Spleen (tissue), 11 donors: ENCODE data around the gene TM9SF3. TPM values are rescaled to one million over a fixed set of nuclear protein-coding genes. Genes with fewer than 3 reads are reported as not detected.

Source experiments
- DNase-seq: peaks from one replicate; pipeline ENCODE4 v3.0.0-alpha.2; 2020
- H3K27ac ChIP-seq, 8 donors: fragments of 200-600 bp; sonication (generic) in 7 of 8; 1 replicate in 4 of 8; 2 replicates in 4 of 8; pipeline versions ENCODE4 v1.5.0 to v1.8.0; 2016 to 2021; ENCODE audit warnings: inconsistent platforms in 4 of 8, mild to moderate bottlenecking in 4 of 8, moderate library complexity in 1 of 8
- H3K27me3 ChIP-seq, 7 donors: fragments of 200-600 bp; sonication (generic) in 6 of 7; replicated peaks in 1 of 7; 1 replicate in 4 of 7; 2 replicates in 3 of 7; pipeline versions ENCODE4 v1.5.0 to v1.8.0; 2016 to 2021; ENCODE audit warnings: inconsistent platforms in 3 of 7, mild to moderate bottlenecking in 1 of 7
- H3K36me3 ChIP-seq, 6 donors: fragments of 200-600 bp; sonication (generic) in 5 of 6; 1 replicate in 4 of 6; 2 replicates in 2 of 6; pipeline versions ENCODE4 v1.5.0 to v1.8.0; 2016 to 2021; ENCODE audit warnings: inconsistent platforms in 2 of 6
- H3K4me1 ChIP-seq, 6 donors: fragments of 200-600 bp; sonication (generic) in 5 of 6; 1 replicate in 3 of 6; 2 replicates in 3 of 6; pipeline versions ENCODE4 v1.5.0 to v1.8.0; 2016 to 2021; ENCODE audit warnings: inconsistent platforms in 3 of 6
- H3K4me3 ChIP-seq, 8 donors: fragments of 200-600 bp; sonication (generic) in 7 of 8; 1 replicate in 4 of 8; 2 replicates in 4 of 8; pipeline versions ENCODE4 v1.5.0 to v1.8.0; 2016 to 2021; ENCODE audit warnings: inconsistent platforms in 4 of 8, mild to moderate bottlenecking in 4 of 8, moderate library complexity in 2 of 8
- H3K9me3 ChIP-seq, 8 donors: fragments of 200-600 bp; sonication (generic) in 7 of 8; 1 replicate in 4 of 8; 2 replicates in 4 of 8; pipeline versions ENCODE4 v1.5.0 to v1.8.0; 2016 to 2021; ENCODE audit warnings: inconsistent platforms in 4 of 8
- CTCF ChIP-seq, 11 experiments: fragments of 200-600 bp in 7 of 11; fragments of 450-650 bp in 4 of 11; sonication (generic) in 4 of 11; IDR thresholded peaks in 8 of 11; conservative IDR thresholded peaks in 3 of 11; 1 replicate in 7 of 11; 2 replicates in 4 of 11; pipeline versions ENCODE4 v1.4.0 to v1.8.0; 2016 to 2021; ENCODE audit warnings: antibody characterized with exemption in 11 of 11, inconsistent platforms in 4 of 11, mild to moderate bottlenecking in 1 of 11
- POLR2A ChIP-seq, 3 donors: fragments of 450-650 bp; IDR thresholded peaks; one replicate each; pipeline ENCODE4 v1.5.1; 2017; ENCODE audit warnings: antibody characterized with exemption in 3 of 3, mild to moderate bottlenecking in 1 of 3
- POLR2AphosphoS5 ChIP-seq, 3 donors: sonication (generic); formaldehyde crosslinking; IDR thresholded peaks; one replicate each; pipeline ENCODE4 v1.5.1; 2017; ENCODE audit warnings: antibody characterized with exemption in 3 of 3
- WGBS, 5 donors: extraction: QIAGEN DNeasy Blood & Tissue Kit in 3 of 5; methylation state at CpG; one replicate each; pipeline versions ENCODE4 v1.1.5 to v1.1.7; 2013 to 2018; 5-methylcytosine and 5-hydroxymethylcytosine counted together
- intact Hi-C: fragments of 100-400 bp; cut with DNase I; formaldehyde crosslinking; loops from one replicate; pipeline ENCODE4 v1.15.0; 2023; ENCODE audit warnings: low total_unique reads
- polyA plus RNA-seq, 3 donors: library from polyadenylated mRNA; stranded (reverse); fragments of 200-250 nt; gene quantifications; one replicate each; pipeline ENCODE4 v1.2.1, GENCODE V29; 2013
- total RNA-seq, 7 donors: library from RNA; depleted of rRNA in 3 of 7; stranded (reverse); fragments of >200 nt in 3 of 7; fragmentation: NEBNext Ultra II Directional in 4 of 7; extraction: Animal tissue kit (Norgen Biotek cat#: 25700) in 4 of 7; gene quantifications; one replicate each; pipeline versions ENCODE4 v1.1.0 to v1.2.1, GENCODE V29; 2016 to 2021
- donor health status: healthy with polysubstance abuse.
- donor health status: DM: no; HTN: no; CAD: no; lungs with moderate emphysema.
- donor health status: DM: no; HTN: no; CAD: no.
- donor health status: Bipolar disorder and iron deficiency.
- donor health status: healthy.
- donor health status: DM: no; HTN: no; CAD: no.
- donor health status: DM: yes; HTN: yes; CAD: no.

The TM9SF3 gene
- total and polyA plus RNA-seq, 10 donors: 13.2 to 107 (median 76.7) TPM

- intact Hi-C loops: no loop called here
- H3K36me3 ChIP-seq: no peaks in the 10 kb centered on the region
- TF ChIP-seq CTCF (IDR thresholded peaks at IDR 0.05 in 8 of 11, conservative IDR thresholded peaks at IDR 0.05 in 3 of 11) (no peak), POLR2A (IDR thresholded peaks at IDR 0.05) (no peak), POLR2AphosphoS5 (IDR thresholded peaks at IDR 0.05) (no peak)
- no peak overlapping the region for H3K4me3 ChIP-seq
- no peaks in the 10 kb centered on the region for H3K27me3 ChIP-seq
- 80 to 89% (median 83%) methylated on average over 4 of the region's 4 CpGs for WGBS, 5 donors
- H3K27ac ChIP-seq: no peak overlapping the region
- H3K4me1 ChIP-seq: no peaks in the 10 kb centered on the region
- DNase-seq: no peak
- no peaks in the 10 kb centered on the region for H3K9me3 ChIP-seq
Measured at GRCh38 chr10:96494694-96495093, 92.1 kb downstream of the TM9SF3 start.

- no peak overlapping the region for H3K27ac ChIP-seq
- no peaks in the 10 kb centered on the region for H3K4me1 ChIP-seq
- intact Hi-C loops: no loop called here
- no peaks in the 10 kb centered on the region for H3K36me3 ChIP-seq
- no peaks in the 10 kb centered on the region for H3K27me3 ChIP-seq
- no peak overlapping the region for H3K4me3 ChIP-seq
- TF ChIP-seq POLR2A (IDR thresholded peaks at IDR 0.05) (no peak), CTCF (IDR thresholded peaks at IDR 0.05 in 8 of 11, conservative IDR thresholded peaks at IDR 0.05 in 3 of 11) (no peak), POLR2AphosphoS5 (IDR thresholded peaks at IDR 0.05) (no peak)
- no peak for DNase-seq
- H3K9me3 ChIP-seq: no peaks in the 10 kb centered on the region
- WGBS, 5 donors: 82 to 91% (median 90%) methylated on average over 11 to 12 of the region's 12 CpGs
Measured at GRCh38 chr10:96493871-96494525, 92.8 kb downstream of the TM9SF3 start.

GRCh38 chr10:96493254-96493653 is 93.6 kb downstream of the TM9SF3 start:
- Histone ChIP-seq H3K27ac (no peak overlapping the region), H3K9me3 (no peaks in the 10 kb centered on the region), H3K4me1 (no peaks in the 10 kb centered on the region), H3K4me3 (no peak overlapping the region), H3K27me3 (no peaks in the 10 kb centered on the region), H3K36me3 (no peaks in the 10 kb centered on the region)
- WGBS, 5 donors: 82 to 92% (median 89%) methylated on average over 2 of the region's 2 CpGs
- no peak for TF ChIP-seq POLR2AphosphoS5 (IDR thresholded peaks at IDR 0.05)
- no peak for TF ChIP-seq CTCF (IDR thresholded peaks at IDR 0.05 in 8 of 11, conservative IDR thresholded peaks at IDR 0.05 in 3 of 11)
- no peak for TF ChIP-seq POLR2A (IDR thresholded peaks at IDR 0.05)
- no peak for DNase-seq
- intact Hi-C loops: no loop called here

GRCh38 chr10:96491303-96491702 is 95.5 kb downstream of the TM9SF3 start:
- intact Hi-C loops: no loop called here
- DNase-seq: no peak
- TF ChIP-seq CTCF (IDR thresholded peaks at IDR 0.05 in 8 of 11, conservative IDR thresholded peaks at IDR 0.05 in 3 of 11): no peak
- no peak for TF ChIP-seq POLR2AphosphoS5 (IDR thresholded peaks at IDR 0.05)
- TF ChIP-seq POLR2A (IDR thresholded peaks at IDR 0.05): no peak
- Histone ChIP-seq H3K4me3 (no peak overlapping the region), H3K27ac (no peak overlapping the region), H3K9me3 (no peaks in the 10 kb centered on the region), H3K27me3 (peaks cover 0 to 5% (median 0%) of the 10 kb centered on the region in 7 donors), H3K4me1 (no peaks in the 10 kb centered on the region), H3K36me3 (no peaks in the 10 kb centered on the region)
- WGBS, 5 donors: 76 to 85% (median 82%) methylated on average over 3 of the region's 3 CpGs
